ENCODE results near the gene NAA50. TPM values are rescaled to one million over a fixed set of nuclear protein-coding genes. Genes with fewer than 3 reads are reported as not detected.

NAA50 gene
- total and polyA plus RNA-seq, 10 of the 15 experiments (the other 5 are each of a cell fraction or from before 2014, with no cell fraction given), result 31.7 to 205 (median 110) TPM

DNA sequence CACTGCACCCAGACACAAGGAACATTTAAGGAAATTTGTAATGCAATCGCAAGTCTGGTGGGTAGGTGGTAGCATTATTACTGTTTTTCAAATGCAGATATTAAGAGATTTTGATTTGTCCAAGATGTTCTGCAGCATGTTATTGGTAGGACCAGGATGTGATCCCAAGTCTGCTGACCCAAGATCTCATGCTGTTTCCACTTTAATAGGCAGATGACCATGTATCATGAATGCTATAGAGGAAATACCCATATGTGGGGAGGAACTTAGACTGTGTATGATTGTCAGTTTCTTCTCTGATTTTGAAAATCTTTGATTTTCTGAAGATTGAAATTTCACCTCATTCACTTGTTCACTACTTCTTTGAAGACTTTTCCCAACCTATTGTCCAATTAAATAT is 29.5 kb upstream of the NAA50 start:
- WGBS (ENCODE audit: insufficient coverage, insufficient replicate concordance, low lambda C conversion rate, missing lambda C conversion rate), result 100% methylated on average over 1 of the region's 1 CpG
- in situ Hi-C loops (cut with MboI) (no loop called here), intact Hi-C loops (cut with micrococcal nuclease; ENCODE audit: unreplicated experiment) (no loop called here)
- ChIA-PET CTCF (no interaction called here), RAD21 (ENCODE audit: unreplicated experiment) (no interaction called here), POLR2A (interaction anchor here (0.6 kb wide), 1 partner anchor 25 kb away, joined by 4 read pairs; no protein-coding TSS in a partner anchor), SMC1A (ENCODE audit: uncharacterized antibody, unreplicated experiment) (interaction anchor here (0.7 kb wide), 1 partner anchor 343 kb away, joined by 3 read pairs; no protein-coding TSS in a partner anchor)
- Histone ChIP-seq H3K4me2 (ENCODE audit: control insufficient read depth, insufficient read depth) (no peak overlapping the region), H3K9ac (ENCODE audit: control insufficient read depth, insufficient read depth, low read length) (no peak overlapping the region), H3K79me2 (ENCODE audit: control insufficient read depth, insufficient read depth, low read length) (no peaks in the 10 kb centered on the region), H3K27ac (ENCODE audit: control insufficient read depth, insufficient read depth) (no peak overlapping the region), H4K20me1 (ENCODE audit: control insufficient read depth, insufficient read depth) (no peaks in the 10 kb centered on the region), H3K4me3 (no peak overlapping the region), H3K27me3 (replicated peaks in 1 of 2; ENCODE audit: control insufficient read depth in 2 of 2, insufficient read depth in 2 of 2, low read length in 1 of 2) (no peaks in the 10 kb centered on the region), H2AFZ (ENCODE audit: control insufficient read depth, low read depth, low read length) (no peak overlapping the region), H3K36me3 (ENCODE audit: control insufficient read depth in 2 of 2, insufficient read depth in 2 of 2, low read length in 1 of 2) (no peaks in the 10 kb centered on the region), H3K9me3 (replicated peaks; ENCODE audit: control insufficient read depth, insufficient read depth, low read length) (no peaks in the 10 kb centered on the region), H3K4me1 (ENCODE audit: control insufficient read depth, insufficient read depth, low read length) (no peaks in the 10 kb centered on the region)
- no peak for DNase-seq (ENCODE audit: low read depth, low spot score)
- no TSS peak for BruUV-seq (replicated peaks)
- ATAC-seq, result no peak
- no peak for FAIRE-seq
- no peak for TF ChIP-seq CREB1 (IDR thresholded peaks at IDR 0.05; ENCODE audit: low read depth)
- no peak for TF ChIP-seq USF1 (IDR thresholded peaks at IDR 0.05; ENCODE audit: borderline replicate concordance, extremely low read length, insufficient read depth, low read depth, low read length)
- no peak for TF ChIP-seq SUPT20H (IDR thresholded peaks at IDR 0.05; ENCODE audit: borderline replicate concordance, control insufficient read depth, low read depth, low read length)
- TF ChIP-seq RAD21 (IDR thresholded peaks at IDR 0.05; ENCODE audit: insufficient read depth, low read depth, low read length), result no peak
- no peak for TF ChIP-seq BMI1 (IDR thresholded peaks at IDR 0.05; ENCODE audit: borderline replicate concordance)
- TF ChIP-seq HDAC2 (IDR thresholded peaks at IDR 0.05), result no peak
- TF ChIP-seq JUND (IDR thresholded peaks at IDR 0.05; ENCODE audit: low read depth, low read length), result no peak
- TF ChIP-seq, protein P1, sequence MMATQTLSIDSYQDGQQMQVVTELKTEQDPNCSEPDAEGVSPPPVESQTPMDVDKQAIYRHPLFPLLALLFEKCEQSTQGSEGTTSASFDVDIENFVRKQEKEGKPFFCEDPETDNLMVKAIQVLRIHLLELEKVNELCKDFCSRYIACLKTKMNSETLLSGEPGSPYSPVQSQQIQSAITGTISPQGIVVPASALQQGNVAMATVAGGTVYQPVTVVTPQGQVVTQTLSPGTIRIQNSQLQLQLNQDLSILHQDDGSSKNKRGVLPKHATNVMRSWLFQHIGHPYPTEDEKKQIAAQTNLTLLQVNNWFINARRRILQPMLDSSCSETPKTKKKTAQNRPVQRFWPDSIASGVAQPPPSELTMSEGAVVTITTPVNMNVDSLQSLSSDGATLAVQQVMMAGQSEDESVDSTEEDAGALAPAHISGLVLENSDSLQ (IDR thresholded peaks at IDR 0.05), result no peak
- no peak for TF ChIP-seq ESRRA (IDR thresholded peaks at IDR 0.05; ENCODE audit: low read length)
- no peak for TF ChIP-seq FOXM1 (IDR thresholded peaks at IDR 0.05; ENCODE audit: low read depth, low read length)
- no peak for TF ChIP-seq ZBED1 (IDR thresholded peaks at IDR 0.05; ENCODE audit: borderline replicate concordance)
- no peak for TF ChIP-seq RFX5 (IDR thresholded peaks at IDR 0.05; ENCODE audit: low read depth, low read length)
- TF ChIP-seq SKIL (IDR thresholded peaks at IDR 0.05; ENCODE audit: low read depth, poor library complexity, severe bottlenecking), result no peak
- no peak for TF ChIP-seq REST (IDR thresholded peaks at IDR 0.05; ENCODE audit: low read depth, low read length)
- TF ChIP-seq TCF12 (IDR thresholded peaks at IDR 0.05; ENCODE audit: low read depth, low read length), result no peak
- TF ChIP-seq NR2C1 (IDR thresholded peaks at IDR 0.05), result no peak

Measured in GM12878 (cell line).